Measurements from ENCODE around the gene IFI27.
"Not testable (repeated sequence)": the region's sequence is repeated elsewhere in the genome, so short reads cannot be mapped to it uniquely, and the experiment has no call there.

The IFI27 gene

GRCh38 chr14:94144765-94145164 is 34.2 kb downstream of the IFI27 start:
- in situ Hi-C loops (cut with HindIII; ENCODE audit: low sequenced_read_pairs) = no loop called here

DNA sequence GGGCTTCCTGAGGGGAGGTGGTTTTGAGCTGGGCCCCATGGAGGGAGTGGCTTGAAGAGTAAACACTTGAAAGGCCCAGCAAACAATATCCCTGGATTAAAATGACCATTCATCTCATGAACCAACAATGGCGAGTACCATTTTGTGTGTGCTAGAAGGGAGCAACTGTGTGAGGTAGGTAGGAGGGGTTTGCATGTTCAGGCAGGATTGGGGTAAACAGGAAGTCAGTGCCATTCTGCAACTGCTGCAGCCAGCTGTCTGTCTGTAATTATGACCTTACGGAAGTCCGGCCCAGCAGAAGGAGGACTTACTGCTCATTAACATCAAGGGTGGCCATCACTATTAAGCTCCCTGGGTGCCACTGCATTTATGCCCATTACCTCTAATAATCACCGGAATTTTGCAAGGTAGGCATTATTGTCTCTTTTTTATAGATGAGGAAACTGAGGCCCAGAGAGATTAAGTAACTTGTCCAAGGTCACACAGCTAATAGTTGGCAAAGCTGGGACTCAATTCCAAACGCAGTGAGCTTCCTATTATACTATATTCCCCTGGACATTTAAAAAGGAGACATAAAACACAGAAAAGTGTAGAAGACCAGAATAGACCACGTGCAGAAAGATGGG is 35.5 kb downstream of the IFI27 start:
- in situ Hi-C loops (cut with HindIII; ENCODE audit: low sequenced_read_pairs) = no loop called here

DNA sequence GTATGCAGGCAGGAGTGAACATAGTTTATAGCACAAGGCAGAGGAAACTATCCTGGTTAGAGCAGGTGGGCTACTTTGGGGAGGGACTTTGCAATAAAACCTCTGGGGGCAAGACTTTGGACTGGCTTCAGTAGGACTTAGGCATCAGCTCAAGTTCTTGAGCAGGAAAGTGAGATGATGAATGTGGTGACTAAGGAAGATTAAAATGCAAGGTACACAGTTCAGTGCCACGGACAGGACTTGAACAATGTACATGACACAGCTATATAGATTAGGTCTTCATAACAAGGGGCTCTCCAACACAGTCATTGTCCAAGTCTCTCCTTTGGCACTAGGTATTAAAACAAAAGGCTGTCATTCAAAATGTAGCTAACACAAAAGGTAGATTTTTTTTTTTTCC is 42.1 kb downstream of the IFI27 start:
- in situ Hi-C loops (cut with HindIII; ENCODE audit: low sequenced_read_pairs) = no loop called here

DNA sequence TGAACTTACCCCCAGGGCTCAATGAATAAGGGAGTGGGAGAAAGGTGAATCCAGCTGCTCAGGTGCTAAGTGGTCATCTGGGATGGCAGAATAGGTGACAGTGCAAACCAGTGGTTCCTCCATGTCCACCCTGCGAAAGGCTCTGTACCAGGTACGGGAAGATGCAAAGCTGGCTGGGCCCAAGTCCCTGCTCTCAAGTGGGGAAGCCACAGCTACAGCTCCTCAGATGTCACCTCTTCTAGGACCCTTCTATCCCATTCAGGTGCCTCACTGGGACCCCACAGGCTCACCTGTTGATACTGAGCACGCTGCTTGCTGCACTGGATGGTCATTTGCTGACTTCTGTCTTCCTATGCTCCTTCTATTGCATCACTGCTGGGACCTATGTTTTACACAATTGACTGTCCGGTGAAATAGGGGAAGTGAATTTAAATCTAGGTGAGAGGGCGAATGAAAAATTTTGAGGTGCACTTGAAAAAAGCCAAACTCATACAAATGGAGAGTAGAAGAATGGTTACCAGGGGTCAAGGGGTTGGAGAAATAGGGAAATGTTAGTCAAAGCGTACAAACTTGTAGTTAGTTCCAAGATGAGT is 43.3 kb downstream of the IFI27 start:
- in situ Hi-C loops (cut with HindIII; ENCODE audit: low sequenced_read_pairs) = no loop called here

DNA sequence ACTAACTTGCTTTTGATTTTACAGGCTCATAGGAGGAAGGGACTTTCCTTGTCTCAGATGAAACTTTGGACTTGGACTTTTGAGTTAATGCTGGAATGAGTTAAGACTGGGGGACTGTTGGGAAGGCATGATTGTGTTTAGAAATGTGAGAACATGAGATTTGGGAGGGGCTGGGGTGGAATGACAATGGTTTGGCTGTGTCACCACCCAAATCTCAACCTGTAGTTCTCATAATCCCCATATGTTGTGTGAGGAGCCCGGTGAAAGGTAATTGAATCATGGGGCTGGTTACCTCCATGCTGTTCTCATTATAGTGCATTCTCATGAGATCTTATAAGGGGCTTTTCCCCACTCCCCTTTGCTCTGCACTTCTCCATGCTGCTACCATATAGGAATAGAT is 45.6 kb downstream of the IFI27 start:
- in situ Hi-C loops (cut with HindIII; ENCODE audit: low sequenced_read_pairs) = not testable (repeated sequence)

DNA sequence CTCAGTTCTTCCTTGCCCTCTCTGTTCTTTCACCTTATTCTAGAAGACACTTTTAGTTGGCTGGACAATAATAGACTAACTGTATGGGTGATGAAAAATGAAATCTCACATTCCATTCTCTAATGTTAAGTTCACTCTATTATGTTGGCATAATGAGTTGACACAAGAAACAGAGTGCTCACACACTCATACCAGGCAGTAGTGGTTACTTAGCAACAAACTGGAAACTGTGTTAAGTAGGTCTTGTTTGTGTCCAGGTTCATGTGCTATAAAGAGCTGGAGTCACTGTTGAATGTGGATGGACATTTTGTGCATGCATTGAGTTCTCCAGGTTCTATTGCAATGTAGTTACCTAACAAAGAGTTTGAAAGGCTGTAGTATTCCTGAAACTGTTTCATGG is 46.7 kb downstream of the IFI27 start:
- in situ Hi-C loops (cut with HindIII; ENCODE audit: low sequenced_read_pairs) = no loop called here

- in situ Hi-C loops (cut with HindIII; ENCODE audit: low sequenced_read_pairs) = no loop called here
Observed at GRCh38 chr14:94158239-94158883, 47.8 kb downstream of the IFI27 start.

GRCh38 chr14:94161058-94161457 is 50.5 kb downstream of the IFI27 start:
- in situ Hi-C loops (cut with HindIII; ENCODE audit: low sequenced_read_pairs) = no loop called here

DNA sequence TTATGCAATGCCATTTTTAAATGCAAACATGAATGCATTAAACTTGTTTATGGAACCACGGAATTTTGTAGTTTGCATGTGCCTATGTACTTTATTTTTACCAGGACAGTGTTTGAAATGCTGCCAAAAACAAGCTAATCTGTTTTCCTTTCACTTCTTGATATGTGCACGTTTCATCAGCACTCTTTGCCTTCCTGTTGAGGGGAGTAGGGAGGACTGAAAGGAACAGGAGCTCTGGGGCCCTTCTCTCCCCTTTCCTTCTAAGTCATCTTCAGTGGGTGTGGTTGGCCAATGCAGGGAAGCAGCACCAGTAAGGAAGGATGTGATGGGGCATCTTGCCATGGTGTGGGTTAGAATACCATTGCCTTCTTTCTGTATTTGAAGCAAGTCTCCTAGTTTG is 51.4 kb downstream of the IFI27 start:
- in situ Hi-C loops (cut with HindIII; ENCODE audit: low sequenced_read_pairs) = no loop called here

GRCh38 chr14:94162466-94162865 is 51.9 kb downstream of the IFI27 start:
- in situ Hi-C loops (cut with HindIII; ENCODE audit: low sequenced_read_pairs) = no loop called here

- in situ Hi-C loops (cut with HindIII; ENCODE audit: low sequenced_read_pairs) = no loop called here
Observed at GRCh38 chr14:94163796-94164195, 53.3 kb downstream of the IFI27 start.

- in situ Hi-C loops (cut with HindIII; ENCODE audit: low sequenced_read_pairs) = no loop called here
Observed at GRCh38 chr14:94164685-94165431, 54.3 kb downstream of the IFI27 start.

GRCh38 chr14:94165744-94166143 is 55.2 kb downstream of the IFI27 start:
- in situ Hi-C loops (cut with HindIII; ENCODE audit: low sequenced_read_pairs) = no loop called here
